GM12801 (cell line): ENCODE results near the gene PRPH2.

Experiments
- CTCF ChIP-seq: IDR thresholded peaks from one replicate; pipeline ENCODE4 v1.5.1; 2011; ENCODE audit warnings: control low read depth; ENCODE audit not compliant: insufficient read length; ENCODE audit errors: extremely low read depth

The PRPH2 gene

GRCh38 chr6:42722497-42722896, at the start of gene PRPH2:
TSS of gene PRPH2 (minus strand) at chr6:42722597. CDS start at chr6:42722334, 263 bp downstream.
- TF ChIP-seq CTCF, result no peak

- TF ChIP-seq CTCF, result no peak
Measured at GRCh38 chr6:42771741-42772100, 49.3 kb upstream of the PRPH2 start.

DNA sequence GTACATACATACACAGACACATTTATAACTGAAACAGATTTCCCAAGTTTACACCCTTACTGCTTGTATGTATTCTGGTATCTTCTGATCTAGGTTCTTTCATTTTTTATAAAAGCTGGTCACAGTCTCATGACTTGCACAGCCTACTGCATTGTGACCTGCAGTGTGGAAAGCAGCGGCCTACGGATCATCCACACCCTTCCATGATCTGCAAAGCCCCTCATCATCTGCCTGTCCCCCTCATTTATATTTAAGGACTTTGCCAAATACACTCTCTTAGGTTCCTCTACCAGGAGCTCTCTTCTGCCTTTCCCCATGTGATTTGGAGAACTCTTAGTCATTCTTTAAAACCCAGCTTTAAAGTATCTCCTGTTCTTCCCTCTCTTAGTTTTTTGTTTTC, 47.4 kb upstream of the PRPH2 start:
- TF ChIP-seq CTCF, result no peak

GRCh38 chr6:42769051-42769450, 46.7 kb upstream of the PRPH2 start:
- TF ChIP-seq CTCF, result no peak

DNA sequence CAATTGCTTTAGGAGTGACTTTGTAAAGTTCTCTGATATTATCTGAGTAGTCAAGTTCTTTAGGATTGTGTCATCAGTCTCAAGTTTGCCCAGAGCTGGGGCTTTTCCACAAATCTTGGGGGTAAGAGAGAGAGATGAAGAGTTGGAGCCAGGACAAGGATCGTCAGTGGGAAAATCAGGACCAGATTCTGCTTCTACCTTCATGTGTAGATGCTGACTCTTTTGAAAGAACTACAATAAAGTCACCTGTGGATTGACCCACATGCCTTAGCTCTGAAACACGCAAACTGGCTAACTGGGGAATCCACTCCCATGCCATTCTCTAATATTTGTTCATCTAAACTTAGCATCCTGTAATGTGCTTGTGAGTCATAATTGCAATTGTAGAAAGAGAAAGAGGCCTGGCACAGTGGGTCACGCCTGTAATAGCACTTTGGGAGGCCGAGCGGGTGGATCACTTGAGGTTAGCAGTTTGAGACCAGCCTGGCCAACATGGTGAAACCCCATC, 43.8 kb upstream of the PRPH2 start:
- TF ChIP-seq CTCF, result no peak

DNA sequence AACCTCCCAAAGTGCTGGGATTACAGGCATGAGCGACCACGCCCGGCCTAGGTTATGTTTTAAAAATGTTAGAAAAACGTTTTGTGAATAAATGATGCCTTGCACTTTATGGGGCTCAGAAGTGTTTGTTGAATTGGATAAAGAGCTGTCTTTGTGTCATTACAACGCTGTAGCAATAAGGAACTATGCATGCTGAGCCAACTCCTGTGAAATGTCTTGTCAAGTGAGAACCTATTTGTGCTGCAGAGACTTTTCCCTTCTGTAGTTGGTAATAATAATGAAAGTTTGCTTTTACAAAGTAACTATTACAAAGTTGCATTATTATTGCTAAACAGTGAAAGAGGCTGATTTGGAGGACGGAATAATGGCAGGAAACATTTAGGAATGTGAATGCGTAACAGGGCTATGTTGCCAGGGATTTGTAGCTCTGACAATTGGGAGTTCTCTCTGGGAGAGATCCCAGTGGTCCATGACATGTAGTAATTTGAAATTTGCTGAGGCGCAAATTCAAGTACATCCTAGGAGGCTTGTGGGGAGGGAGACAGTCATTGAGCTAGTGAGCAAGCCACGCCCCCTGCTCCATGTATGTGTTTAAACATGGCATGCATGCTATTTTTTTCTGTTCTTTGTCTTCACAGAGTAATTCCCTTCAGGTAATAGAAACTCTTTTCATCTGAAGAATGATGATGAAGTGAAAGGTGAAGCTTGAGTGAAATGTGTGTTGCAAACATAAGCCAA, 42.7 kb upstream of the PRPH2 start:
- TF ChIP-seq CTCF, result no peak

DNA sequence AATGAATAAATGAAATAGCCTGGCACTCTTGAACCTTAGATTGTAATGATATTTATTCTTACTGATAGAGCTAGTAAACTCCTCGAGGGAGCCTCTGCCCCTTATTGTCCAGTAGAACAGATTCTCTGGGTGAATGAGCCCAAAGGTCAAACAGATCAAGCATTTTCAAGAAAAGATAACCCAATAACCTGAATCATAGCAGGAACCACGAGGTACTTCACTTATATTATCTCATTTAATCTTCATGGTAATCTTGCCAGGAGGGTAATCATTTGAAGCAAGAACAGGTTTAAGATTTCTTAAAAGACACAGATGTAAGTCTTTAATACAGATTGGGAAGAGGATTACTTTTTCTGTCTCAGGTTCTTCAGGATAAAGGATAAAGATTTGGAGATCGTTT, 40.6 kb upstream of the PRPH2 start:
- no peak for TF ChIP-seq CTCF
